Fibroblast of peridontal ligament (primary cell): ENCODE measurements around the gene DAP3.
A peak's percentile ranks its signal among the peaks of the same experiment; 100 is the strongest.
"Not testable (repeated sequence)": the region's sequence is repeated elsewhere in the genome, so short reads cannot be mapped to it uniquely, and the experiment has no call there.

Experiments
- DNase-seq: peaks from one replicate; pipeline ENCODE4 v3.0.0-alpha.2; 2010; ENCODE audit errors: extremely low read depth

DAP3 gene

DNA sequence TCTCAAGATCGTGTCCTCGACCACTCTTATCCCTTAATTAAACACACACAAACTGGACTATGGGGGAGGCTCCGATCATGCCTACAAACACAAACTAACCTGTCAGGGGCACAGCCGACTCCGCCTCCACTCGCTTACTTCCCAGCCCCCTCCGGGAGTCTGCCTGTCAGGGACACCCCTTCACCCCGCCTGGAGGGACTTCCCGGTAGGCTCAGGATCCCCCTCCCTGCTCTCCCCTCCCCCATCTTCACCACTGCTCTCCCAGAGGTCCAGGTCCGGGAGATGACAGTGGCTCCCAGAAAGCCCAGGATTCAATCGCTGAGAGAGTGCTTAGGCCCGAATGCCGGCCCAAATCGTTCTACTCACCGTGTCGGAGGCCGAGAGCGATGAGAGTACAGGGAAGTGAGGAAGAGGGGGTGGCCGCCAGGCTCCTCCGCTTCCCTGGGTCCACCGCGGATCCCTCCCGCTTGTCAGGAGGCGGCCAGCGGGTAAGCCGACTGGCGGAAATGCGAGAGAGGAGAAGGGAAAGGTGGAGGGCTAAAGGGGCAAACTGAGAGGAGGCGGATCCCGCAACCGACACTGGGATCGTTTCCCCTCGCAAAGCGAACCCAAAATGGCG is 1.1 kb upstream of the DAP3 start:
- not testable (repeated sequence) for DNase-seq

DNA sequence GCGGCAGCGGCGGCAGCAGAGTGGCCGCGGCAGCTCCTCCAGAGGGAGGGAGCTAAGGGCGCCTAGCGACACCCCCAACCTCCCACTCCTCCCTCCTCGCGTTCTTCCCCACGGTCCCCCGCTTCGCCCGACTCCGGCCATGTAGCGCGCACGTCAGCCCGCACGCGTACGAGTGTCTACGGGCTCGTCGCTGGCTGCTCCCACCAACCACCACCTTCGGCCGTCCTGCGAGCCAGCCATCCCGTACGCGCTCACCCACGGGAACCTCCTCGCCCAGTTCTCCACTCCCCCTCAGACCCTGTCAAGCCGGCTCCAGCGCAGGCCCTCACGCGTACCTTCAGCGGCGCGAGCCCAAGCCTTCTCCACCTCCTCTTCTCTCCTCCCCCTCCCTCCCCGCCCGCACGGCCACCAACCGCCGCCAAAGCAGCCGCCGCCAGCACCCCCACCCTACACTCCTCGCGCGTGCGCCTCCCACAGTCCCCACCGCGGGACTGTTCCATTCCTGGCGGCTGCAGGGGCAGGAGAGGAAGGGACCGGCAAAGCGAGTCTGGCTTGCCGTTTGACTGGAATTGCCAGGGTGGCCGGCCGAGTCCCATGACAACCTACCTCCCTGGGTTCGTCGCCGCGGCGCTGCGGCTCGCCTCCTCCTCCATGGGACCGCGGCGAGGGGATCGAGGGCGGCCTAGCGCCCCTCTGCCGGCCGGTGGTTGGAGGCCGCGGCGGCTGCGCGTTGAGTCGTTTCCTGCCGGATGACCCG is 389 bp upstream of the DAP3 start, which contains the start of gene YY1AP1:
TSS of gene YY1AP1 (minus strand) at position 451 of the 757 bp plus-strand sequence. CDS start 8,338 bp downstream, outside the sequence.
- peak; percentile 82 for DNase-seq

DNA sequence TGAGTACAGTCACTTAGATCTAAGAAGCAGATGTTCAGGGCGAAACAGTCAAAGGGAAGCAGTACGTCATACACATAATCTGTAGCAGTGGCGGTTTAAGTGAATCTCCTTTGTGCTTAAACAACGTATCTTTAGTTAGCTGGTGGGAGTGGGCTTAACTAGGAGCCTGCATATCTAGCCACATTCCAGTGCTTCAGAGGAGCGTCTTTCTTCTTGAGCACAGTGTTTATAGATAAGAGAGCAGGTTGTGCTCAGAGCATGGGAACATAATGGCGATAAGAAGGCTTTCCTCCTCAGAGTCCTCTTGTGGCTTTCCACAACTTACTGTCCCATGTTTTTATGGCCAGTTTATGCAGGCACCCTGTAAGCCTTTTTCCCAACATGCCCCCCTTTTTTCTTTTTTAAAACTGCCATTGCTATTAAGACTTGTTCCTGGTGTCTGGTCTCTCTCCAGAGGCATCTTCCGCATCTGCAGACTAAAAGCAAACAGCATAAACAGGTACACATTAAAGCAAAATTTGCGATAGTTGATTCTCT is 3.2 kb downstream of the DAP3 start:
- DNase-seq: no peak

DNA sequence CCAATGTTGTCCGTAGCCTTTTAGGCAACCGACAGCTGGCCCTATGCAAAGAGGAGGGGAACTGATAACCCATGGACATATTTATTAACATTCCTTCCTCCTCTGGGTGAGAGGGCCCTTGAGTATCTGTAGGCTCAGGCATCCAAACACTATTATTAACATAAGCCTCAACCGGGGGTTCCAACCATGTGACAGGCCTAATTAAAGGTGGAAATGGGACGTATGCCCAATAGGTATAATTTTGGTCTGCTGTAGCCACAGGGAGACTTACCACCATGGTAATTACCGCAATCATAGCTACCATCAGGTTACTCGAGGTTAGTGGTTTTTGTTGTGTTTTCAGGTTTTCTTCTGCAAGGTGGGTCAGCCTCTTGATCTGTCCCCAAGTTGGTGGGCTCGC is 5.3 kb downstream of the DAP3 start:
- no peak for DNase-seq

DNA sequence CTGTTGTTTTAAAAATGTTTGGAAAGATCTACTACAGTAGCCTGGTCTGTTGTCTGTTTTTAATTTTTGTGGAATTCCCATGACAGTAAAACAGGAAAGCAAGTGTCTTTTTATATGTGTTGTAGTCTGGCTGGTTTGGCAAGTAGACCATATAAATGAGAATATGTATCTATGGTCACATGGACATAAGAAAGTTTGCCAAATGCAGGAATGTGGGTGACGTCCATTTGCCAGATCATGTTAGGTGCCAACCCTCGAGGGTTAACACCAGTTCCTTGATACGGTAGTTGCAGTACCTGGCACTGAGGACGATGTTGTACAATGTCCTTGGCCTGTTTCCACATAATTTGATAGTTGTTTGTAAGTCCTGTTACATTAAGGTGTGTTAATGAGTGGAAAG is 6.2 kb downstream of the DAP3 start:
- peak; percentile 31 for DNase-seq

DNA sequence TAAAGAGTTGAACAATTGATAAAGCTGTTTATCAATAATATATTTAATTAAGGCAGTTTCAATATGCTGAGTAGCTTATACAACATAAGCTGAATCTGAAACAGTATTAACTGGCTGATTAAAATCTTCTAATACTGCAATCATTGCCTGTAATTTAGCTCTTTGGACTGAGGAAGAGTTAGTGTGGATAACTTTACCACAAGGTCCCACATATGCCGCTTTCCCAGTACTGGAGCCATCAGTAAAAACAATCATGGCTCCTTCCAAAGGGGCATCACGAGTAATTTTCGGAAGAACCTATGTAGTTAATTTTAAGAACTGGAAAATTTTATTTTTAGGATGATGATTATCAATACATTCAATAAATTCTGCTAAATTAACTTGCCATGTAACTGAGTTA is 6.7 kb downstream of the DAP3 start:
- no peak for DNase-seq

DNA sequence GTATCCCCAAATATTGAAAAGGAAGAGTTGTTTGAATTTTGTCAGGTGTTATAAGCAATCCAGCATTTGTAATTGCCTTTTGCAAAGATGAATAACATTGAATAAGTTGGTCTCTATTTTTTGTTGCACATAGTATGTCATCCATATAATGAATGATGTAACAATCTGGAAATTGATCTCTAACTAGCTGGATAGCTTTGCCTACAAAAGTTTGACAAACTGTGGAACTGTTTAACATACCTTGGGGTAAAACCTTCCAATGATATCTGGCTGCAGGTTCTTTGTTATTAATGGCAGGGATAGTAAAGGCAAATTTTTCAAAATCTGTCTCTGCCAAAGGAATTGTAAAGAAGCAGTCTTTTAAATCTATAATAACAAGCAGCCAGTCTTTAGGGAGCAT is 7.6 kb downstream of the DAP3 start:
- no peak for DNase-seq

DNA sequence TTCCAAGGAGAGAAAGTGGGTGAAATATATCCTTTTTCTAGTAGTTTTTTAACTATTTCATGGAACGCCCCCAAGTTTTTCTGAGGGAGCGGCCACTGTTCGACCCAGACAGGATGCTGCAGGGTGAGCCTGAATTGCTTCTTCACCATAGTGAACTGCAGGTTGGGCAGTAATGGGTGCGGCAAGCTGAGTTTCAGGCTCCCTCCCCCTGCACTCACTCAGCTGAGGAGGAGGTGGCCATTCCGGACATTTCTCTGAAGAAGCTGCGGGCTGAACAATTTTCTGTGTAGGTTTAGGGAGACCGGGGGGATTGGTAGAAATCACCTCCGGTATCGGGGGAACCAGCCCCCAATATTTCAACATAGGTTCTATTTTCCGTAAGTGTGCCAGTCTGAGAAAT is 8.2 kb downstream of the DAP3 start:
- DNase-seq: no peak

DNA sequence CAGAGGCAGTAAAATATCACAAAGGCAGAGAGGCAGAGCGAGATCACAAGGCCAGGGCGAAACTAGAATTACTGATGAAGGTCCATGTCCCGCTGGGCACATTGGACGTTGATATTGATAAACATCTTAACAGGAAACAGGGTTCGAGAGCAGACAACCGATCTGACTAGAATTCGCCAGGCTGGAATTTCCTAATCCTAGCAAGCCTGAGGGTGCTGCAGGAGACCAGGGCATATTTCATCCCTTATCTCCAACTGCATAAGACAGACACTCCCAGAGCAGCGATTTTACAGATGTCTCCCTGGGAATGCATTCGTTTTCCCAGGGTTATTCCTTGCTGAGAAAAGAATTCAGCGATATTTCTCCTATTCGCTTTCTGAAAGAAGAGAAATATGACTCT is 8.7 kb downstream of the DAP3 start:
- DNase-seq: not testable (repeated sequence)

DNA sequence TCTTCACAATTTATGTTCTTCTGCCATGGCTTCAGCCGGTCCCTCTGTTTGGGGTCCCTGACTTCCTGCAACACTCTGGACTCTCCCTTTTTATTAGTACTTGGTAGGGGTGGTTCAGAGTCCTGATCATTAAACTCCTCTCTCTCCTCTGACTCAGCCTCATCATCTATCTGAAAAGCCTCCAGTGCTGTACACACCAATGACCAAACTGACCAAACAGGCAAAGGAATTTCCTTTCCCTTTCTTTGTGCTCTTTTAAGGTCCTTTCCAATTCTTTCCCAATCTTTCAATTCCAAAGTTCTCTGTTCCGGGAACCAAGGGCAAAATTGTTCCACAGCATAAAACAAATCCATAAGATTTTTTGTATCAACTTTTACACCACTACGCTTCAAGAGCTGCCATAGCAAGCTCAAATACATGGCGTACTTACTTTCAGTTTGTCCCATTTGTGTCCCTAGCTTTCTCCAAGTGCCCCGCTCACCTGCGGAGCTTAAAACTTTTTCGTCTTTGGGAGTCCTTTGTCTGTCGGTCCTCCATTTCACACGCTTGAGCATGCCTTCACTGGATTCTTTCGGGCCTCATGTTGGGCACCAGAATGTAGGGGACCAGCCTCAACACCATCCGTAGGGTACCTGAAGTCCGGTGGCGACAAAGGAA is 9.6 kb downstream of the DAP3 start:
- DNase-seq: peak; percentile 71

DNA sequence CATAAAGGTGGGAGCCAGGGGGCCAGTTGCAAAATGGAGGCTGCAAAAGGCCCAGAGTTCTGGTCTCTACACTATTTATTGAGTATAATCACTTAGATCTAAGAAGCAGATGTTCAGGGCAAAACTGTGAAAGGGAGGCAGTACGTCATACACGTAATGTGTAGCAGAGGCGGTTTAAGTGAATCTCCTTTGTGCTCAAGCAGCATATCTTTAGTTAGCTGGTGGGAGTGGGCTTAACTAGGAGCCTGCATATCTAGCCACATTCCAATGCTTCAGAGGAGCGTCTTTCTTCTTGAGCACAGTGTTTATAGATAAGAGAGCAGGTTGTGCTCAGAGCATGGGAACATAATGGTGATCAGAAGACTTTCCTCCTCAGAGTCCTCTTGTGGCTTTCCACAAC is 10.2 kb downstream of the DAP3 start:
- not testable (repeated sequence) for DNase-seq

DNA sequence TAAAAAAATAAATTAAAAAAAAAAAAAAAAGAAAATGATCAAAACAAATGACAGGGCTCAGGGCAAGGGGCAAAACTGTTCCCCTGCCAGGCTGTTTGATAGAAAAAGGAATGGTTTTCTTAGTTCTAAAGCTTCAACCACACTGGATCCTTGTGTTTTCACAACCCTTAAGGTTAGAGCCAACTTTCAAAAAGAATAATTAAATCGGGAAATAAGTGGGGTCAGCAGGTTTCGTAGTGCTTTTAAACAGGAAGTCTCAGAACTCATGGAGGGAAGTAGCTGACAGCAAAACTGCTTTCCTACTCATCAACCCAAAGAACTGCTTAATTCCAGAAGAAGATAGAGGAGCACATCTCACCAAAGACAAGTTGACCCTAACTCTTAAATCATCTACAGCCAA is 12.8 kb downstream of the DAP3 start:
- not testable (repeated sequence) for DNase-seq

DNA sequence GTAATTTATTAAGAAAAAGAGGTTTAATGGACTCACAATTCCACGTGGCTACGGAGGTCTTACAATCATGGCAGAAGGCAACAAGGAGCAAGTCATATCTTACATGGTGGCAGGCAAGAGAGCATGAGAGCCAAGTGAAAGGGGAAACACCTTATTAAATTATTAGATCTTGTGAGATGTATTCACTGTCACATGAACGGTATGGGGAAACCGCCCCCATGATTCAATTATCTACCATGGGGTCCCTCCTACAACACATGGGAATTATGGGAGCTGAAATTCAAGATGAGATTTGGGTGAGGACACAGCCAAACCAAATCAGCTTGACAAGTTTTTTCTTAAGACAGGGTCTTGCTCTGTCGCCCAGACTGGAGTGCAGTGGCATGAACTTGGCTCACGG is 14.3 kb downstream of the DAP3 start:
- DNase-seq: no peak

DNA sequence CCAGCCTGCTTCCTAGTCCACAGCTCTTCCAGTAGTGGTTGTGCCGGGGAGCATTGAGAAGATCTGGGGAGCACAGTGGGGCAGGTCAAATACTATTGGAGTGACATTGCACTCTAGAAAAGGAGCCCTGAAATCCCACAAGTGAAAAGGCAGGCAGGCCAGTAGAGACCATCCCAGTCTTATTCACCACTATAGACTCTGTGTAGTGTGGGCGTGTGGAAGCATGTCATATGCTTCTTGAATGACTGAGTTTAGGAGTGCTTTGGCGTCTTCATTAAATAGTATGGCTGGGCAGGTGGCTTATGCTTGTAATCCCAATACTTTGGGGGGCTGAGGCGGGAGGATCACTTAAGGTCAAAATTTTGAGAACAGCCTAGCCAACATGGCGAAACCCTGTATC is 15.5 kb downstream of the DAP3 start:
- not testable (repeated sequence) for DNase-seq

DNA sequence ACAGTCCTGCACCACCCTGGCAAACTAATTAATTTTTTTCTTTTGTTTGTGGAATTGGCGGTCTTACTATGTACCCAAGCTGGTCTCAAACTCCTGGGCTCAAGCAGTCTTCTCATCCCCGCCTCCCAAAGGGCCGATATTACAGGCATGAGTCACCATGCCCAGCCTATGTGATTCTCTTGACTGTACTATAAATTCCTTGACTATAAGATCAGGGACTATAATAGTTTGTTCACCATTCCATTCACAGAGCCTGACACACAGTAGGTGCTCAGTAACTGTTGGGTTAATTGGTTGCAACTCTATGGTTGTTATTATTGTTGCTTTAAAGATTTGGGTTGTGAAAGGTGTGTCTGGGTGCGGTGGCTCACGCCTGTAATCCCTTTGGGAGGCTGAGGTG is 17.2 kb downstream of the DAP3 start:
- DNase-seq: peak; percentile 51

DNA sequence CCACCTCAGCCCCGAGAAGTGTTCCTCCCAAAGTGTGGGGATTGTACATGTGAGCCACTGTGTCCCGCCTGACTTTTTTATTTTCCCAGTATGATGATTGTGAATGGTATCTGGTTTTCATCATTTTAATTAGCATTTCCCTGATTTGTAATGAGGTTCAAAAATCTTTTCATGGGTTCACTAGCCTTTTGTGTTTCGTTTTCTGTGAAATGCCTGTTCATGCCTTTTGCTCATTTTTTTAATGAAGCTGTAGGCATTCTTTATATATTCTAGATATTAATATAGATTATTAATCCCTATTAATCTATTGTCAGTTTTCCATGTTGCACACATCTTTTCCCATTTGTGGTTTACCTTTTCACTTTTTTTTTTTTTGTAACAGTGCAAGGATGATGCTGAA is 20.5 kb downstream of the DAP3 start:
- no peak for DNase-seq

DNA sequence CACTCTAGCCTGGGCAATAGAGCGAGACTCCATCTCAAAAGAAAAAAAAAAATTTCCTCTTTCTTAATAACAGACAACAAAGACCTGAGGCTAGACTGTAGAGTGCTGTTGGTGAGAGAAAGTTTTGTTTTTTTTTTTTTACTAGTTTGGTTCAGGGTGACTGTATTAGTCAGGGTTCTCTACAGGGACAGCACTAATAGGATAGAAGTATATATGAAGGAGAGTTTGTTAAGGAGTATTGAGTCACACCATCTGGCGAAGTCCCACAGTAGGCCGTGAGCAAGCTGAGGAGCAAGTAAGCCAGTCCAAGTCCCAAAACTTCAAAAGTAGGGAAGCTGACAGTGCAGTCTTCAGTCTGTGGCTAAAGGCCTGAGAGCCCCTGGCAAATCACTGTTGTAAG is 22.6 kb downstream of the DAP3 start:
- DNase-seq: not testable (repeated sequence)

DNA sequence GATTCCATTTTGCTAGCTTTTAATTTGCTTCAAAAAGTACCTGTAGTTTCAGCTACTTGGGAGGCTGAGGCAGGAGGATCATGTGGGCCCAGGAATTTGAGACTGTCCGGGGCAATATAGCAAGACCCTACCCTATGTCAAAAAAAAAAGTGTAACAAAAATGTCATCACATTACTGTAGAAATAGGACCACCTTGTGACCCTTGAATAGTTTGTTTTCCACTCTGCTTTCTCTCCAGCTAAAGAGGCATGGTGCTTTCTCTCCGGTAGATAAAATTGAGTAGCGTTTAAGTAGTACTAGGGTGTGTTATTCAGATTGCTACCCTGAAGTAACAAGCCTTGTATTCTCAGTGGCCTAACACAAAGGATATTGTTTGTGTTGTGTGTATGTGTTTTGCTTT is 23.7 kb downstream of the DAP3 start:
- DNase-seq: peak; percentile 8

DNA sequence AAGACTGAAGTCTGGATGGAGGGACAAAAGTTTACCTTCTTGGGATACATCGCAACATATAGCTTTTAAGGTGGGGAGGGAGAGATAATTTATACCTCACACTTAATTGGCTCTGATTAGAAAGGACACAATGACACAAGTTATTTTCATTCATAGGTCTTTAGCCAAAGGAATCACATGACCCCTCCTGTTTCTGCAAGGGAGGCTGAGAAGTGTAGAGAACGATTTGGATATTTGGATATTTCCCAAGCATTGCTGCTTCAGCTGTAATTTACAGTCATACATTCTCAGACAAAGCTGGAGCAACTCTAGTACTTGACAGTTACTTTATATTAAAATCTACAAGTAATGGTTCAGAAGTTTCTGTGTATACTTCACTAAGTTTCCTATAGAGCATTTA is 24.2 kb downstream of the DAP3 start:
- DNase-seq: no peak

DNA sequence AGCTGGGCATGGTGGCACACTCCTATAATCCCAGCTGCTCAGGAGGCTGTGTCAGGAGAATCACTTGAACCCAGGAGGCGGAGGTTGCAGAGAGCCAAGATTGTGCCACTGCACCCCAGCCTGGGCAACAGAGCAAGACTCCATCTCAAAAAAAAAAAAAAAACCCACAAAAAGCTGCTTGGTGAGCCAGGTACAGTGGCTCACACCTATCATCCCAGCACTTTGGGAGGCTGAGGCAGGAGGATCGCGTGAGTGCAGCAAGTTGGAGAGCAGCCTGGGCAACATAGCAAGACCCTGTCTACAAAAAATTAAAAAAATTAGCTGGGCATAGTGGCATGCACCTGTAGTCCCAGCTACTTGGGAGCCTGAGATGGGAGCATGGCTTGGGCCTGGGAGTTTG is 26.2 kb downstream of the DAP3 start:
- not testable (repeated sequence) for DNase-seq

DNA sequence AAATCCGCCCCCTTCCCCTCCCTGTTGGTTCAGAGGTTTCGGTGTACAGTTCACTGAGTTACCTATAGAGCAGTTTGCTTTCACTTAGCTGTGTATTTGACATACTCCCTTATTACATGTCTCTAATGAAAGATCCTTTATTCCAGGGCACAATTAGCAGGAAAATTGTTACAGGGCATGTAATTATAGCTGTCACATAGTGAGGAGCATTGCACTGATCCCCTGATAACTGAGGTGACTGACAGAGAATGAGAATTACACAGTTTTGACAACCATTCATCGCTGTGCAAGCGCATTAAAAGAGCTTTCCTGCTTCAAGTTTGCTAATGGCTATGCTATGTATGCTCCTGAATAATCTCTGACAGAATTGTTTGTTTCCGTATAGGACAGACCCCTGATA is 26.9 kb downstream of the DAP3 start:
- no peak for DNase-seq

DNA sequence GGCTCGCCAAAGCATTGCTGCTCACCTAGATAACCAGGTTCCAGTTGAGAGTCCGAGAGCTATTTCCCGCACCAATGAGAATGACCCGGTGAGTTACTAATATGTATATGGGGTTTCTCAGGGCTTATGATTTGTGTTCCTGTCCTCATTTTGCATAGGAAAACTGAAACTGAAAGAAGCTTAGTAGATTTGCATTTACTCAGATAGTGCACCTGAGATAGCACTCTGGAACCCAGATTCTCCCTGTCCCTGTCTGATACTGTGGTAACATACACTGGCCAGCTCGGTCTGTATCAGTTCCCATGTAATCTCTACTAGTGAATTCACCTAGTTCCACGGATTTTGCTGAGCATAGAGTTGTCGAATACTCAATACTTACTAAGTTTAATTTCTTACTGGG is 28.1 kb downstream of the DAP3 start:
- DNase-seq: no peak
